DOHH2 (cell line): ENCODE results near the gene CNTNAP2.

Experiments
- H3F3A ChIP-seq: fragments of 200-600 bp; sonication (generic), shearing (Covaris generic); 2 replicates; pipeline ENCODE4 v1.6.0; 2016; ENCODE audit warnings: antibody characterized with exemption, mild to moderate bottlenecking; ENCODE audit not compliant: control insufficient read depth, insufficient read depth
- H3K27ac ChIP-seq: fragments of 200-600 bp; sonication (generic); 2 replicates; pipeline ENCODE4 v1.5.1; 2014; ENCODE audit warnings: low read depth, mild to moderate bottlenecking, low read length, moderate library complexity
- H3K27me3 ChIP-seq: fragments of 200-600 bp; sonication (generic); 2 replicates; pipeline ENCODE4 v1.6.1; 2014; ENCODE audit warnings: mild to moderate bottlenecking, low read length, mixed read lengths; ENCODE audit not compliant: control insufficient read depth
- H3K36me3 ChIP-seq: fragments of 200-600 bp; sonication (generic); 2 replicates; pipeline ENCODE4 v1.6.1; 2014; ENCODE audit warnings: mild to moderate bottlenecking, low read length, moderate library complexity, mixed read lengths; ENCODE audit not compliant: control insufficient read depth
- H3K4me1 ChIP-seq: fragments of 200-600 bp; sonication (generic); 2 replicates; pipeline ENCODE4 v1.6.1; 2014; ENCODE audit warnings: mild to moderate bottlenecking, low read length, mixed read lengths; ENCODE audit not compliant: control insufficient read depth
- H3K4me2 ChIP-seq: fragments of 200-600 bp; sonication (generic); 2 replicates; pipeline ENCODE4 v1.6.0; 2014; ENCODE audit warnings: mild to moderate bottlenecking, low read length, moderate library complexity
- H3K4me3 ChIP-seq: fragments of 200-600 bp; sonication (generic); 2 replicates; pipeline ENCODE4 v1.5.1; 2014; ENCODE audit warnings: mild to moderate bottlenecking, low read length, mixed read lengths
- H3K79me2 ChIP-seq: fragments of 200-600 bp; sonication (generic); 2 replicates; pipeline ENCODE4 v1.6.1; 2014; ENCODE audit warnings: mild to moderate bottlenecking, low read length, mixed read lengths; ENCODE audit not compliant: control insufficient read depth
- H3K9me2 ChIP-seq: fragments of 200-600 bp; sonication (generic); replicated peaks from 2 replicates; pipeline ENCODE4 v1.6.1; 2014; ENCODE audit warnings: mild to moderate bottlenecking, low read length, mixed read lengths; ENCODE audit not compliant: control insufficient read depth
- H3K9me3 ChIP-seq: fragments of 200-600 bp; sonication (generic); 2 replicates; pipeline ENCODE4 v1.6.1; 2014; ENCODE audit warnings: antibody characterized with exemption, low read length, mixed read lengths; ENCODE audit not compliant: control insufficient read depth, insufficient read depth
- H4K20me1 ChIP-seq: fragments of 200-600 bp; sonication (generic); 2 replicates; pipeline ENCODE4 v1.6.0; 2014; ENCODE audit warnings: low read depth, mild to moderate bottlenecking, antibody characterized with exemption, low read length, moderate library complexity; ENCODE audit not compliant: control insufficient read depth, insufficient read depth
- EZH2phosphoT487 ChIP-seq: fragments of 200-600 bp; sonication (generic); IDR thresholded peaks from 2 replicates; pipeline ENCODE4 v1.6.1; 2017; ENCODE audit warnings: borderline replicate concordance, mild to moderate bottlenecking, antibody characterized with exemption, low read length, moderate library complexity, mixed read lengths
- TF ChIP-seq, protein P1 (sequence below): fragments of 200-600 bp; sonication (generic); IDR thresholded peaks from one replicate; pipeline ENCODE4 v1.5.1; 2014; ENCODE audit warnings: antibody characterized with exemption, mild to moderate bottlenecking, low read depth, low read length; ENCODE audit not compliant: poor library complexity, severe bottlenecking

Gene CNTNAP2

DNA sequence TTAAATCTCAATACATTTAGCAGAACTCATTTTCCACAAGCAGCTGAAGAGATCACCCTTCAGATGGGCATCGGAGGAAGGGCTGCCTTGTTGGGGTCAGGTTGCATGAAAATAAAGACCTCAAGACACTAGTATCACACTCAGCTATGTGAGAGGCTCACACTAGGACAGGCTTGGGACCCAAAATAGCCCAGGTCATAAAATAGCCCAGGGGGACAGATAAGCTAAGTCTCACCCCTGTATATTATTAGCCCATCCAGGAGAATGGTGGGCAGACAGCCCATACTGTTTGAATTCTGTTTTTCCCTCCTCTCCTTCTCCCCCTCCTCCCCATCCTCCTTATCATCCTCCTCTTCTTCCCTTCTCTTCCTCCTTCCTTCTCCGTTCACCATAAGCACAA is 2058.9 kb downstream of the CNTNAP2 start:
- no peaks in the 10 kb centered on the region for H3K4me1 ChIP-seq
- no peak overlapping the region for H3K4me2 ChIP-seq
- H3K9me3 ChIP-seq = no peaks in the 10 kb centered on the region
- TF ChIP-seq EZH2phosphoT487 = no peak
- TF ChIP-seq, protein P1, sequence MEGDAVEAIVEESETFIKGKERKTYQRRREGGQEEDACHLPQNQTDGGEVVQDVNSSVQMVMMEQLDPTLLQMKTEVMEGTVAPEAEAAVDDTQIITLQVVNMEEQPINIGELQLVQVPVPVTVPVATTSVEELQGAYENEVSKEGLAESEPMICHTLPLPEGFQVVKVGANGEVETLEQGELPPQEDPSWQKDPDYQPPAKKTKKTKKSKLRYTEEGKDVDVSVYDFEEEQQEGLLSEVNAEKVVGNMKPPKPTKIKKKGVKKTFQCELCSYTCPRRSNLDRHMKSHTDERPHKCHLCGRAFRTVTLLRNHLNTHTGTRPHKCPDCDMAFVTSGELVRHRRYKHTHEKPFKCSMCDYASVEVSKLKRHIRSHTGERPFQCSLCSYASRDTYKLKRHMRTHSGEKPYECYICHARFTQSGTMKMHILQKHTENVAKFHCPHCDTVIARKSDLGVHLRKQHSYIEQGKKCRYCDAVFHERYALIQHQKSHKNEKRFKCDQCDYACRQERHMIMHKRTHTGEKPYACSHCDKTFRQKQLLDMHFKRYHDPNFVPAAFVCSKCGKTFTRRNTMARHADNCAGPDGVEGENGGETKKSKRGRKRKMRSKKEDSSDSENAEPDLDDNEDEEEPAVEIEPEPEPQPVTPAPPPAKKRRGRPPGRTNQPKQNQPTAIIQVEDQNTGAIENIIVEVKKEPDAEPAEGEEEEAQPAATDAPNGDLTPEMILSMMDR = no peak
- H3K36me3 ChIP-seq = no peaks in the 10 kb centered on the region
- no peaks in the 10 kb centered on the region for H3K9me2 ChIP-seq
- no peaks in the 10 kb centered on the region for H4K20me1 ChIP-seq
- no peaks in the 10 kb centered on the region for H3K27me3 ChIP-seq
- no peak overlapping the region for H3K27ac ChIP-seq
- no peak overlapping the region for H3K4me3 ChIP-seq
- no peaks in the 10 kb centered on the region for H3K79me2 ChIP-seq
- H3F3A ChIP-seq = no peaks in the 10 kb centered on the region

DNA sequence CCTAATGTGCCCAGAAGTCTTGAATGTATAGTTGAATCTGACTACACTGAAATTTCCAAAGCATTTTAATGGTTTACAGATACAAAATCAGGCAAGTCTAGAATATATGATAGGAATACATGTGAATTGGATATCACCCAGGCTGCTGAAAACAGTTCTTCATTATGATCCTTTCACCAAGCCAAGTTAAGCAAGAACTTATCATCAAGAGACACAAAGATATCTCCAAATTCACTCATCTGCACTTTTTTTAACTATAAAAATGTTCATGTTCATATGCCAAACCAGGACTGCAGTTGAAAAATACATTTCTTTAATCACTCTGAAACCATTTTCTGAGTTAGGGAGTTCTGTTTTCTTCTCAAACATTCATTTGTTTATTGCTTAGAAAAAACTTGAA is 2061.4 kb downstream of the CNTNAP2 start:
- TF ChIP-seq, protein P1 = no peak
- TF ChIP-seq EZH2phosphoT487 = no peak
- no peaks in the 10 kb centered on the region for H3K9me2 ChIP-seq
- no peaks in the 10 kb centered on the region for H4K20me1 ChIP-seq
- H3K79me2 ChIP-seq = no peaks in the 10 kb centered on the region
- H3K4me2 ChIP-seq = no peak overlapping the region
- no peak overlapping the region for H3K27ac ChIP-seq
- H3K4me3 ChIP-seq = no peak overlapping the region
- H3F3A ChIP-seq = no peaks in the 10 kb centered on the region
- H3K27me3 ChIP-seq = no peaks in the 10 kb centered on the region
- H3K9me3 ChIP-seq = no peaks in the 10 kb centered on the region
- no peaks in the 10 kb centered on the region for H3K36me3 ChIP-seq
- H3K4me1 ChIP-seq = no peaks in the 10 kb centered on the region

DNA sequence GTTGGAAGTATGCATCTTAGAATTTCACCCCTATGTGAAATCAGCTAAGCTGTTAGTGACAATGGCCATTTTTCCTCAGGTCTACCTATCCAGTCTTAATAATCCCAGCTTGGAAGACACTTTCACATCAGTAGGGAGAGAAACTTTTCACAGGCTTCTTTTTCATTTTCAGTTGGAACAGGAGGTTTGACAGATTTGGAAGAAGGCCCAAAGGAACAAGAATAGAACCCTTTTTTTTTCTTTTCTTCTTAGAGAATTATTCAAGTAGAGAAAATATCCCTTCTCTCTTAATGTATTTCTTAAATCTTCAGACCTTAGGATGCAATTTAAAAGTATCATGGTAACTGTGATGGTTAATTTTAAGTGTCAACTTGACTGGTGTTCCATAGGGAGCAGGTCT is 2063.5 kb downstream of the CNTNAP2 start:
- H3K4me2 ChIP-seq = no peak overlapping the region
- TF ChIP-seq EZH2phosphoT487 = no peak
- TF ChIP-seq, protein P1 = no peak
- no peaks in the 10 kb centered on the region for H3K9me3 ChIP-seq
- no peaks in the 10 kb centered on the region for H3F3A ChIP-seq
- H4K20me1 ChIP-seq = no peaks in the 10 kb centered on the region
- no peak overlapping the region for H3K27ac ChIP-seq
- no peaks in the 10 kb centered on the region for H3K4me1 ChIP-seq
- H3K79me2 ChIP-seq = no peaks in the 10 kb centered on the region
- H3K4me3 ChIP-seq = no peak overlapping the region
- no peaks in the 10 kb centered on the region for H3K36me3 ChIP-seq
- H3K9me2 ChIP-seq = no peaks in the 10 kb centered on the region
- H3K27me3 ChIP-seq = no peaks in the 10 kb centered on the region

DNA sequence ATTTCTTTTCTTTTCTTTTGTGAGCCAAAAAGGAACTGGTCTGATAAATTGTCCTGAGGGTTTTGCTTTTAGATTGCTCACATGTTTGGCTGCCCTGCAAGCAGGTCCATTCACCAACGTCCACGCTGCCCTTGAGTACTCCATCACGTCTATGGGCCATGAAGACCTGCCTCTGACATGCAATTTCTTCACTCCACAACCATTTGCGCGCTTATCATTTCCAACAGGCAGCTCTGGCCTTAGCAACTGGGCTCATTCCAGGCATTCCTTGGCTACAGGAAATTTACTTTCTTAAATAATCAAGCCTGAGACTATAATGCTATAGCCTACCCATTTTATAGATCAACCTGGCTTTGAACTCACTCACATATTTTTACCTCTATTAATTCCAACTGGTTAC is 2065.7 kb downstream of the CNTNAP2 start:
- no peaks in the 10 kb centered on the region for H3K4me1 ChIP-seq
- no peak for TF ChIP-seq EZH2phosphoT487
- TF ChIP-seq, protein P1 = no peak

More for the DNA sequence above, 2065.7 kb downstream of the CNTNAP2 start:
- Histone ChIP-seq H3K79me2 (no peaks in the 10 kb centered on the region), H3K27me3 (no peaks in the 10 kb centered on the region), H3K4me3 (no peak overlapping the region), H3K27ac (no peak overlapping the region), H3K36me3 (no peaks in the 10 kb centered on the region), H3K4me2 (no peak overlapping the region), H3K9me2 (no peaks in the 10 kb centered on the region), H3K9me3 (no peaks in the 10 kb centered on the region), H4K20me1 (no peaks in the 10 kb centered on the region), H3F3A (no peaks in the 10 kb centered on the region)
